GM12873 (cell line): ENCODE measurements around the gene TMEM184B.

ENCODE experiments used
- CTCF ChIP-seq: IDR thresholded peaks from 2 replicates; pipeline ENCODE4 v1.5.1; 2012; ENCODE audit warnings: low read depth, mild to moderate bottlenecking, moderate library complexity, low read length, control low read depth; ENCODE audit not compliant: insufficient read depth; ENCODE audit errors: missing control alignments

Gene TMEM184B

GRCh38 chr22:38310518-38311322 is 37.9 kb upstream of the TMEM184B start:
- no peak for TF ChIP-seq CTCF

- TF ChIP-seq CTCF, result no peak
These were observed 37.1 kb upstream of the TMEM184B start for GRCh38 chr22:38309614-38310517.

- TF ChIP-seq CTCF, result no peak
These were observed 36.1 kb upstream of the TMEM184B start for GRCh38 chr22:38308791-38309498.

DNA sequence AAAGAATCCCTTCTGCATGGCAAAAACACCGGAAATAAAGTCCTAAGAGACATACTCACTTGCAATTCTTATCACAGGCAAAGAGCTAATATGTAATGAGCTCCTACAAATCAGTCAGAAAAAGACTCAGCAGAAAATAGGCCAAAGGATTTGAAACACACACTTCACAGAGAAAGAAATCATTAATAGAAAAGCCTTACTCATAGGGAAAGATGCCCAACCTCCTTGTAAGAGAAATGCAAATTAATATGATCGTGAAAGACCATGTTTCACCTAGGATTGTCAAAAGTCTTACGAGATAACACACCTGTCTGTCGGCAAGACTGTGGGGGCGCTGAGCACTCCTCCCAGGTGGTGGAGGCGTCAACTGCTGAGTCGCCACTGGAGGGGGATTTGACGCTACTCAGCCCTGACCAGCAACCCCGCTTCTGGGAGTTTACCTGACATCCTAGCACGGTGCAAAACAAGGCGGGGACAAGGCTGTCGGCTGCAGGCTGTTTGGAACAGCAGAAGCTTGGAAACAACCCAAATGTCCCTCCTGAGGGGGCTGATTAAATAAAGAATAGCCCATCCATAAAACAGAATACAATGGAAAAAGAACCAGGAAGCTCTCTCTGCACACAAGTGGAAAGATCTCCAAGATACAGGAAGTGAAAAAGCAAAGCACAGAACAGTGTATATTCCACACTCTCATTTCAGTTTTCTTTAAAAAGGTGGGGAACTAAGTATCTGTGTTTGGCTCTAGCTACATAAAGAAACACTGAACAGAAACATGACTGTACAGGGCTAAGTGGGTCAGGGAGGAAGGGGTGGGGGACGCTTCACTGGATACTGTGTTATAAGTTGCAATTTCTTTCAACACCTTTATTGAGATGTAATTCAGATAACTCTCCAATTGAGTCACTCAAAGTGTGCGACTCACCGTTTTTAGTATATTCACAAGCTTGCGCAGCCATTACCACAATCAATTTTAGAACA is 33.0 kb upstream of the TMEM184B start:
- peak; percentile 32 for TF ChIP-seq CTCF

GRCh38 chr22:38304526-38304925 is 31.7 kb upstream of the TMEM184B start:
- no peak for TF ChIP-seq CTCF

- TF ChIP-seq CTCF, result no peak
These were observed 31.2 kb upstream of the TMEM184B start for GRCh38 chr22:38303974-38304373.
